ENCODE data around the gene PCGF3.

PCGF3 gene

DNA sequence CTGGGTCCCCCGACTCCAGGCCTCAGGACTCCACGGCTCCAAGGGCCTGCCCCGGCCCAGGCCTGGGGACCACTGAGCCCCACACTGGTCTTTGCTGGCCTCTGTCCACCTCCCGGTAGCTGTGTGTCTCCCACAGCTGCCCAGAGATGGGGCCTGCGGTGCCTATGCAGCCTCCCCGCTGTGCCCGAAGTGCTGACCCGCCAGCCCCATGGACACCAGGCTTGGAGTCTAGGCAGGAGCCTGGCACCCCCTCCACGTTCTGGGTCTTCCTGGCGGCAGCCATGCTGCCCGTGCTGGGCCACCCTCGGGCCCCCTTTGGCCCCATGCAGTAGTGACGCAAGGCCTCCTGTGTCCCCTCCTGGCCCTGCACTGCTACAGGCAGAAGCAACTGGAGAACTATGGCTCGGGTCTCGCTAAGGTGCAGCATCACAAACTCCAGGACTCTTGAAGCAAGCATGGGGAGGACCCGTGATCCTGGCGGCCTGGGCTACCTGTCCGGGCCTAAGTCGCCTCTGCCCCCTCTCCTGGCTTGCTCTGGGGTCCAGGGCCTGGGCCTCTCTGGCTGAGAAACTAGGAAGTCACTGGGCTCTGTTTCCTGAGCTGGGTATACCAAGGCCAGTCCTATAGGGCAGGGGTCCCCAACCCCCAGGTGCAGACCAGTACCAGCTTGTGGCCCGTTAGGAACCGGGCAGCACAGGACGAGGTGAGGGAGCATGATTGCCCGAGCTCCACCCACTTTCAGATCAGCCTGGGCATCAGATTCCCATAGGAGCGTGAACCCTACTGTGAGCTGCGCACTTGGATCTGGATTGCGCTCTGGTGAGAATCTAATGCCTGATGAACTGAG is 30.4 kb upstream of the PCGF3 start:
- TF ChIP-seq, protein P1, sequence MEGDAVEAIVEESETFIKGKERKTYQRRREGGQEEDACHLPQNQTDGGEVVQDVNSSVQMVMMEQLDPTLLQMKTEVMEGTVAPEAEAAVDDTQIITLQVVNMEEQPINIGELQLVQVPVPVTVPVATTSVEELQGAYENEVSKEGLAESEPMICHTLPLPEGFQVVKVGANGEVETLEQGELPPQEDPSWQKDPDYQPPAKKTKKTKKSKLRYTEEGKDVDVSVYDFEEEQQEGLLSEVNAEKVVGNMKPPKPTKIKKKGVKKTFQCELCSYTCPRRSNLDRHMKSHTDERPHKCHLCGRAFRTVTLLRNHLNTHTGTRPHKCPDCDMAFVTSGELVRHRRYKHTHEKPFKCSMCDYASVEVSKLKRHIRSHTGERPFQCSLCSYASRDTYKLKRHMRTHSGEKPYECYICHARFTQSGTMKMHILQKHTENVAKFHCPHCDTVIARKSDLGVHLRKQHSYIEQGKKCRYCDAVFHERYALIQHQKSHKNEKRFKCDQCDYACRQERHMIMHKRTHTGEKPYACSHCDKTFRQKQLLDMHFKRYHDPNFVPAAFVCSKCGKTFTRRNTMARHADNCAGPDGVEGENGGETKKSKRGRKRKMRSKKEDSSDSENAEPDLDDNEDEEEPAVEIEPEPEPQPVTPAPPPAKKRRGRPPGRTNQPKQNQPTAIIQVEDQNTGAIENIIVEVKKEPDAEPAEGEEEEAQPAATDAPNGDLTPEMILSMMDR (IDR thresholded peaks at IDR 0.05) = no peak

DNA sequence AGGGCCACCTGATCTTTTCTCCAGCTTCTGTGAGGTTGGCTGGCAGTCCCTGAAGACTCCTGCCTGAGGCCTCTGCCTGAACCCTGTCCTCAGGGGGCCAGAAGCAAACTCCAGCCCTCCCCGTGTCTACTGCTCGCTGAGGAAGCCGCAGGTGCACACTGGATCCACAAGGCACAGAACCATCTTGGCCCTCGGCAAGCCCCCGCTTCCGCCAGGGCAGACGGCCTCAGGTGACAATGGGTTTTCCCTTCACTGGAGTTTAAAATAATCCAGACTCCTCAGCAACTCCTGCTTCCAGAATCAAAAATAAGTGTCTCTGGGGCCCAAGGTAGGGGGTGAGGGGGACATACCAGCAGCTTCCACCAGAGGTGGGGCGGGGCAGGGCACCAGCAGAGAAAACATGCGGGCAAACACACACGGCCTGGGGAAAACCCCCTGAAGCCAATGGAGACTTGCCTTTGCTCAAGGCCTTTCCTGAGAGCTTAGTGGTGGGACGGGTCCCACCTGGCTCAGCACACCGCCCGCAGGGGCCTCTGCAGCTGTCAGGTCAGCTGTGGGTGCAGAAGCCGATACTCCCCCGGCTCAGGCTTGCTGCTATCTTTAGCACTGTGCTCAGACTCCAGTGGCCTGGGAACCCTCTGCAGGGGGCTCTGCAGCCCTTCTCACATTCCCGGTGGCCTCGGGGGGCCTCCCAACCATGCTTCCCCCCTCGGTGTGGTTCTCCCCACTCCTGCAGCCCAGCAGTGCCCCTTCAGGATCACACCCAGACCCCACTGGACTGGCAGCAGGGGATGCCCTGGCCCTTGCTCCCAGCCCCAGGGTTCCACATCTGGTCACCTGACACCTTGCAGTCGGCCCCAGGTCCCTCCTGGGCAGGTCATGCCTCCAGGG is 29.4 kb upstream of the PCGF3 start:
- TF ChIP-seq, protein P1 (IDR thresholded peaks at IDR 0.05) = no peak

DNA sequence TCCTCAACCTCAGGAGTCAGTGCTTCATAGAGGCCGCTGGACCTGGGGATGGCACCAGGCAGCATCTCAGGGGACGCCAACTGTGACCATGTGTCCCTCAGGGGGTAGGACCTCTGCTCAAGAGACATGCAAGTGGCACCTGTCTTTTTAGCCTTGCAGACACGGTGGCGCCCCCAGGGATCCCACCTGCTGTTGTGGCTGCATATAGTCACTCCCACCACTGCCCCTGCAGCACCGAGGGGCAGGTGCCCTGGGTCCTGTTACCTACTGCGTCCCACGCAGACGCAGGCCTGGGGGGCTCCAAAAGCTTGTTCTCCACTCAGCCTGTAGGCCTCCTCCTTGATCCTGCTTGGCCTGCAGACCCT is 28.8 kb upstream of the PCGF3 start:
- TF ChIP-seq, protein P1 (IDR thresholded peaks at IDR 0.05) = no peak

DNA sequence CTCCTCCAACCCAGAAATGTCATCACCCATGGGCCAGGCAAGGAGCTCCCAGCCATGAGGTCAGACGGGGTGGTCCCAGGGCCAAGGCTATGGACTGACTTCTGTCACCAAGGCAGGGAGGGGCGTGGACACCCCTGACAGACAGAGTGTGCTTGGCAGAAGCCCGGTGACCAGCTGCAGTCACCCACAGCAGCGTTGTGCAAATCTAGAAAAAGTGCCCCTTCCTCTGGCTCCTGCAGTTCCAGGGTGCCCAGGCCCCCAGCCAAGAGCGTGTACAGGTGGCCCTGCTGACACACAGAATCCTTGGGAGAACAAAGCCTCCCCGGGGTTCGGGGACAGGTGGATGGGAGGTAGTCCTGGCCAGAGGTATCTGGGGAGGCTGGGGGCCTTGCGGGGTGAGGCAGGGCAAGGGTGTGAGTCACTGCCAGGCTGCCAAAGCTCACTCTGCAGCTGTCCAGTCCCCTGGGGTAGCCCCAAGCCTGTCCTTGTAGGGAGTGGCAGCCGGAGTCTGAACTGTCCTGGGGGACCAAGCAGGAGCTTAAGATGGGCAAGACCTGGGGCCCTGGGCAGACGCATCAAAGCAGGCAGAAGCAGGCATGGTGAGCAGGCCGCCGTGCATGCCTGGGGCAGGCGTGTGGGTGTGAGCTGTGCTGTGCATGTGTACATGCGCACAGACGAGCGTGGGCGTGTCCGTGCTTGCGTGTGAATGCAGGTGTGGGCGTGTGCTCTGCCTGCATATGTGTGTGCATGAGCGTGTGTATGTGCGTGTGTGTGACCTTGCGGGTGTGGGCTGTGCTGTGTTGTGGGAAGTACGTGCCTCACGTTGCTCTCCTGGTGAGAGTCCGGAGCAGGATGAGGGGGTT is 28.0 kb upstream of the PCGF3 start:
- TF ChIP-seq, protein P1 (IDR thresholded peaks at IDR 0.05) = no peak

DNA sequence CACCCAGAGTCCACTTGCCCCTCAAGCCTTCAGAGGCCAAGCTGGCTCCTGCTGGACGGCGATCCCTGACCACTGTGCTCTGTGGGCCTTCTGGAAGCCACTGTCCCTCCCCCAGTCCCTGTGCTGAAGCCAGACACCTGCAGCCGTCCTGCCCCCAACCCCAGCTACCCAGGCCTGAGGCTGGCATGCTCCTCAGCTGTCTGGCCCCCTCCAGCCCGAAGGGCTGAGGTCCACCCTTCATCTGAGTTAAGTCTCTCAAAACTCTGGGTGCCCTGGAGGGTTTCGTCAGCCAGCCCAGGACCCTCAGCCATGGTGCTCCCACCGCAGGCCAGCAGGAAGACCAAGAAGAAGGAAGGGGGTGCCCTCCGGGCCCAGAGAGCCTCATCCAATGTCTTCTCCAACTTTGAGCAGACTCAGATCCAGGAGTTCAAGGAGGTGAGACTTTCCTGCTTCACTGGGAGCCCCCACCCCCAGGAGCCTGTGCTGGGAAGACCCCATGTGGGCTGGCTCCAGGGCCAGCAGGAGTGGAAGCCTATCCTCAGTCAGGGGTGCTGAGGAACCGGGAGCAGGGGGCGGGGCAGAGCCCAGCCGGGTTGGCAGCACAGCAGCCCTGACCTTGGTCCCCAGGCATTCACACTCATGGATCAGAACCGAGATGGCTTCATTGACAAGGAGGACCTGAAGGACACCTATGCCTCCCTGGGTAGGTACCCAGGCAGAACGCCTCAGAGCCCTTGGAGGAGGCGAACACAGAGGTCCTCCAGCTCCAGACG is 27.1 kb upstream of the PCGF3 start:
- TF ChIP-seq, protein P1 (IDR thresholded peaks at IDR 0.05) = no peak

DNA sequence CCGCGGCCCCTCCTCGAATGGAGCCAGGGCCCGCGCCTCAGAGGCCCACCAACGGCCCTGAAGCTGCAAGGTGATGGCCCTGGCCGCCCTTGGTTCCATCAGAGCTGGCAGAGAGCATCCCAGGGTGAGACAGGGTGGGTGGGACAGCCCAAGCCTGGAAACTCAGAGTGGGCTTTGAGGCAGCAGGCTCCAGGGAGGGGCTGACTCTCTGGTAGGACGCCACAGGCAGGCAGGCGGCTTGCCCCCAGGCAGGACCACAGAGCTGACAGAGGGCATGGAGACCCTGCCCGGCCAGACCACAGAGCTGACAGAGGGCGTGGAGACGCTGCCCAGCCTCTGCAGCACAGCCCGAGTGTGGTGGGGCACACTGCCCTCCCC is 26.5 kb upstream of the PCGF3 start:
- TF ChIP-seq, protein P1 (IDR thresholded peaks at IDR 0.05) = no peak

All from LNCAP (cell line).